Testis (tissue), 3 donors: ENCODE data around the gene MTERF1. TPM values are rescaled to one million over a fixed set of nuclear protein-coding genes. Genes with fewer than 3 reads are reported as not detected.

Experiments used
- DNase-seq: peaks from one replicate; pipeline ENCODE4 v3.0.0-alpha.2; 2019
- H3K27ac ChIP-seq, 2 donors: fragments of 200-600 bp; sonication (generic); one replicate each; pipeline ENCODE4 v1.5.1; 2019
- H3K27me3 ChIP-seq: fragments of 200-600 bp; sonication (generic); one replicate; pipeline ENCODE4 v1.5.1; 2019
- H3K36me3 ChIP-seq: fragments of 200-600 bp; sonication (generic); one replicate; pipeline ENCODE4 v1.5.1; 2017; ENCODE audit warnings: low read depth; ENCODE audit errors: missing control alignments
- H3K4me1 ChIP-seq: fragments of 200-600 bp; sonication (generic); one replicate; pipeline ENCODE4 v1.5.1; 2019
- H3K4me3 ChIP-seq, 2 donors: fragments of 200-600 bp; sonication (generic); one replicate each; pipeline ENCODE4 v1.5.1; 2017 to 2019
- H3K9me3 ChIP-seq: fragments of 200-600 bp; sonication (generic); one replicate; pipeline ENCODE4 v1.5.1; 2017
- POLR2A ChIP-seq: fragments of 450-650 bp; IDR thresholded peaks from one replicate; pipeline ENCODE4 v1.6.1; 2017; ENCODE audit warnings: antibody characterized with exemption, mild to moderate bottlenecking, moderate library complexity
- WGBS, 2 donors: methylation state at CpG; one replicate each; pipeline ENCODE4 v1.1.5; 2018; 5-methylcytosine and 5-hydroxymethylcytosine counted together
- intact Hi-C: fragments of 100-400 bp; cut with DNase I; formaldehyde crosslinking; loops from one replicate; pipeline ENCODE4 v1.15.1; 2023; ENCODE audit warnings: low total_unique reads
- polyA plus RNA-seq: library from polyadenylated mRNA; stranded (reverse); fragments of 350-450 nt; fragmentation: Illumina TruSeq; extraction: RNeasy Lipid Tissue Mini Kit (QIAGEN cat#74804); gene quantifications from one replicate; pipeline ENCODE4 v1.2.3, GENCODE V29; 2014; ENCODE audit warnings: low read depth, low replicate concordance; ENCODE audit not compliant: insufficient read depth
- total RNA-seq, 2 donors: library from RNA; depleted of rRNA; stranded (reverse); fragments of >200 nt; gene quantifications; one replicate each; pipeline ENCODE4 v1.2.3, GENCODE V29; 2016
- TF ChIP-seq, protein P1 (sequence below), 3 experiments: fragments of 450-650 bp in 2 of 3; fragments of 200-600 bp in 1 of 3; sonication (generic) in 1 of 3; IDR thresholded peaks; one replicate each; pipeline ENCODE4 v1.5.1; 2016 to 2019; ENCODE audit warnings: antibody characterized with exemption in 3 of 3, mild to moderate bottlenecking in 2 of 3, moderate library complexity in 1 of 3

Gene MTERF1
- total and polyA plus RNA-seq, 3 donors from 2014 or later = 7.6 to 18.7 (median 10.0) TPM

DNA sequence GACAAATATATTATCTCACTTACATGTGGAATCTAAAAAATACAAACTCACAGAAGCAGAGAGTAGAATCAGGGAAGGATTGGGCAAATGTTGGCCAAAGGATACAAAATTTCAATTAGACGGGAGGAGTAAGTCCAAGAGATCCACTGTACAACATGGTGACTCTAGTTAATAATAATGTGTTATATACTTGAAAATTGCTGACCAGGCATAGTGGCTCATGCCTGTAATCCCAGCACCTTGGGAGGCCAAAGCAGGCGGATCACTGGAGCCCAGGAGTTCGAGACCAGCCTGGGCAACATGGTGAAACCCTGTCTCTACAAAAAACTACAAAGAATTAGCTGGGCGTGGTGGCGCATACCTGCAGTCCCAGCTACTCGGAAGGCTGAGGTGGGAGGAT is 16.4 kb downstream of the MTERF1 start:
- Histone ChIP-seq H3K27ac (no peak overlapping the region), H3K4me1 (no peaks in the 10 kb centered on the region), H3K9me3 (no peaks in the 10 kb centered on the region), H3K36me3 (no peaks in the 10 kb centered on the region), H3K4me3 (no peak overlapping the region), H3K27me3 (no peaks in the 10 kb centered on the region)
- DNase-seq = no peak
- TF ChIP-seq, protein P1, sequence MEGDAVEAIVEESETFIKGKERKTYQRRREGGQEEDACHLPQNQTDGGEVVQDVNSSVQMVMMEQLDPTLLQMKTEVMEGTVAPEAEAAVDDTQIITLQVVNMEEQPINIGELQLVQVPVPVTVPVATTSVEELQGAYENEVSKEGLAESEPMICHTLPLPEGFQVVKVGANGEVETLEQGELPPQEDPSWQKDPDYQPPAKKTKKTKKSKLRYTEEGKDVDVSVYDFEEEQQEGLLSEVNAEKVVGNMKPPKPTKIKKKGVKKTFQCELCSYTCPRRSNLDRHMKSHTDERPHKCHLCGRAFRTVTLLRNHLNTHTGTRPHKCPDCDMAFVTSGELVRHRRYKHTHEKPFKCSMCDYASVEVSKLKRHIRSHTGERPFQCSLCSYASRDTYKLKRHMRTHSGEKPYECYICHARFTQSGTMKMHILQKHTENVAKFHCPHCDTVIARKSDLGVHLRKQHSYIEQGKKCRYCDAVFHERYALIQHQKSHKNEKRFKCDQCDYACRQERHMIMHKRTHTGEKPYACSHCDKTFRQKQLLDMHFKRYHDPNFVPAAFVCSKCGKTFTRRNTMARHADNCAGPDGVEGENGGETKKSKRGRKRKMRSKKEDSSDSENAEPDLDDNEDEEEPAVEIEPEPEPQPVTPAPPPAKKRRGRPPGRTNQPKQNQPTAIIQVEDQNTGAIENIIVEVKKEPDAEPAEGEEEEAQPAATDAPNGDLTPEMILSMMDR (IDR thresholded peaks at IDR 0.05) = no peak
- TF ChIP-seq POLR2A = no peak
- WGBS, 2 donors = 90 to 94% methylated on average over 6 of the region's 6 CpGs
- intact Hi-C loops = no loop called here

DNA sequence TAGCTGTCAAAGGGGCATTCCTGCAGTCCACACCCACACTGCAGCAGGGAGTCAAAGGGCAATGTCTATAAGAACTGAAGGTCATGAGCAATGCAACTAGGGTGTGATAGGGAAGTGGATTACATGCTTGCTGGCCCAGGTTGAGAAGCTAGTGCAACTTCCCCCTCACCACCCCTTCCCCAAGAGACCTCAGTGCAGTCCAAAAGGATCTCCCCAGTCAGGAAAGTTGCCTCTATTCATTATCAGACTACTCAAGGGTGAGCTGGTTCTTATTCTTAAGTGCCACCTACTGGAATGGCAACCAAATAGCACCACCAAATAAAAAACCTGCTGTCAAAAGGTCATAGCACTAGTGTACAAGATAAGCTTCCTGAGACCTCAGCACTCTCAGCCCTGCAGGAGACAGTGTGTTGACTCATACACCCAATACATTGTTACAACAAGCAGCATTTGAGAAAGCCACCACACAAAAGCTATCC is 28.2 kb downstream of the MTERF1 start:
- intact Hi-C loops = no loop called here
- Histone ChIP-seq H3K36me3 (no peaks in the 10 kb centered on the region), H3K4me3 (no peak overlapping the region), H3K4me1 (no peaks in the 10 kb centered on the region), H3K9me3 (no peaks in the 10 kb centered on the region), H3K27ac (no peak overlapping the region), H3K27me3 (no peaks in the 10 kb centered on the region)
- no peak for DNase-seq
- TF ChIP-seq, protein P1 (IDR thresholded peaks at IDR 0.05) = peak in 1 of 3 experiments; percentile 2
- TF ChIP-seq POLR2A = no peak

DNA sequence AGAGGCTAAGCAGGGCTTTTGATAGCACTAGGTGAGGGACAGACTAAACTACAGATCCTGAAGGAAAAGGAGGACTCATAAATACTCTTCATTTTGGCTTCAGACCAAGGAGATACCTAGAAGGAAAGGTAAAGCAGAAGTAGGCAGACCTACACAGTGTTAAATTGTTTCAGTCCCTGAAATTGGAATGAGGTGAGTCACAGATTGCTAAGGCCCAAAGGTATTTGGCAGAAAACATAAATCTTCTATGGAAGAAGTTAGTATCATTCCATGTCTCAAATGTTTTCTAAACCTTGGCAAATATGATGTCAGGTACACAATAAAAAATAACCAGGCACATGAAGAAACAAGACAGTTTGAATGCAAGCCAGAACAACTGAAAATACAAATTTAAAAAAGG is 30.0 kb downstream of the MTERF1 start:
- DNase-seq = no peak
- no peaks in the 10 kb centered on the region for H3K36me3 ChIP-seq
- intact Hi-C loops = no loop called here

DNA sequence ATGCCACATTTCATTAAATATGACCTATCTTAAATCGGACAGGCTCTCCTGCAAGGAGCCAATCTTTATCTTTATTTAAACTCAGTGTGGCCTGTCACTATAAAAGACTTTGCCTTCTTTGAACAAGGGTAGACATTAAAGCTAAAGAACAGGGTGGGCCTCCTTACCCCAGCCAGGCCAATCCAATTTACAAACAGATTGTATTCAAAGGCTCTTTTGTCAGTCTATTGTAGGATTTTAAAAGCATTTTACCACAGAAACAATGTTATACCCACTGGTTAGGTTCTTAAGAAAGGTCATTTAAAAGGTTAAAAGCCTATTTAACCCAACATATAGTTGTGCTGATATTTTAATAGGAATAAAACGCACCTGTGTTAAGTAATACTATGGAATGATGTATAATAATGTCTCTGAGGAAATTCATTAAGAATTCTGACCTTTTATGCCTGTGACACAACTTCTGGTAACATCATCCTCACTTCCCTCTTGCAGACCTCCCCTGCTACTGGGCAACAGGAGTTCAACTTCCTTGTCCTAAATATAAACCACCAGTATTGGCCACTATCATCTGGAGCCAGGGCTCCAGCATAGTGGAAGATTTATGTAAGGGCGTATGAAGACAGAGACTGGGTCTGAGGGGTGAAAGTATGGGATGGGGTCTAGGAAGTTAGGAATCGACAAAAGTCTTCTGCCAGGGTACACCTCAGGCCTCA is 32.5 kb downstream of the MTERF1 start:
- intact Hi-C loops = no loop called here
- Histone ChIP-seq H3K4me1 (no peaks in the 10 kb centered on the region), H3K27me3 (no peaks in the 10 kb centered on the region), H3K9me3 (no peaks in the 10 kb centered on the region), H3K36me3 (no peaks in the 10 kb centered on the region), H3K27ac (no peak overlapping the region), H3K4me3 (no peak overlapping the region)
- TF ChIP-seq POLR2A = no peak
- TF ChIP-seq, protein P1 (IDR thresholded peaks at IDR 0.05) = no peak
- DNase-seq = no peak
- 87 to 88% methylated on average over 4 of the region's 4 CpGs for WGBS, 2 donors

More for the DNA sequence above, 30.0 kb downstream of the MTERF1 start:
- Histone ChIP-seq H3K4me1 (no peaks in the 10 kb centered on the region), H3K4me3 (no peak overlapping the region), H3K27me3 (no peaks in the 10 kb centered on the region), H3K27ac (no peak overlapping the region), H3K9me3 (no peaks in the 10 kb centered on the region)
- TF ChIP-seq POLR2A = no peak
- TF ChIP-seq, protein P1 (IDR thresholded peaks at IDR 0.05) = no peak

DNA sequence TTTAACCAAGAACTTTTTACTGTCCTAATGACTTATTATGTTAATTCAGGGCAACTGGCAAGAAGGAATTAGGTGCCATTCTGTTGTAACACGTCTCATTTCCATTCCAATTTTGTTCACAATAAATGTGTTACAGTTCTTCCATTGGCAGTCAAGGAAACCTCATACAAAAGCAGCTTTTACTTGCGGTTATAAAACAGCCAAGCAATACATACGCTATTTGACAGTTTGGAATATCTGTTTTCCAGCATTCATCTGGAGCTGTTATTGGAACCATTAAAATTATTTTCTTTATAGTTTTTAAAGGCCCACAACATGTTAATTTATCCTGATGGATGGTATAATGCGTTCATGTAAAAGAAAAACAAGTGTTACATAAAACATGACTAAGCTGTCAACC is 33.3 kb downstream of the MTERF1 start:
- Histone ChIP-seq H3K4me1 (no peaks in the 10 kb centered on the region), H3K9me3 (no peaks in the 10 kb centered on the region), H3K4me3 (no peak overlapping the region), H3K36me3 (no peaks in the 10 kb centered on the region), H3K27me3 (no peaks in the 10 kb centered on the region), H3K27ac (no peak overlapping the region)
- WGBS, 2 donors = 91 to 93% methylated on average over 4 of the region's 4 CpGs
- no peak for TF ChIP-seq POLR2A
- TF ChIP-seq, protein P1 (IDR thresholded peaks at IDR 0.05) = no peak
- DNase-seq = no peak
- intact Hi-C loops = no loop called here
